Prostate gland (tissue), 2 donors: Measurements from ENCODE around the gene PRKG1. TPM values are rescaled to one million over a fixed set of nuclear protein-coding genes. Genes with fewer than 3 reads are reported as not detected.

Experiments
- DNase-seq: peaks from one replicate; pipeline ENCODE4 v3.0.0-alpha.2; 2019; ENCODE audit warnings: low spot score
- H3K27ac ChIP-seq, 2 donors: fragments of 200-600 bp; sonication (generic); 2 replicates each; pipeline ENCODE4 v1.5.1; 2017 to 2019
- H3K27me3 ChIP-seq: fragments of 200-600 bp; sonication (generic); replicated peaks from 2 replicates; pipeline ENCODE4 v1.5.1; 2019; ENCODE audit not compliant: insufficient read depth
- H3K36me3 ChIP-seq, 2 donors: fragments of 200-600 bp; sonication (generic); 1 replicate in 1 of 2; 2 replicates in 1 of 2; pipeline versions ENCODE4 v1.5.1 to v1.8.1; 2017 to 2019
- H3K4me1 ChIP-seq: fragments of 200-600 bp; sonication (generic); replicated peaks from 2 replicates; pipeline ENCODE4 v1.5.1; 2019
- H3K4me3 ChIP-seq, 2 donors: fragments of 200-600 bp; sonication (generic); 2 replicates each; pipeline ENCODE4 v1.5.1; 2017 to 2019
- H3K9me3 ChIP-seq: fragments of 200-600 bp; sonication (generic); 2 replicates; pipeline ENCODE4 v1.5.1; 2017
- POLR2A ChIP-seq: fragments of 450-650 bp; IDR thresholded peaks from one replicate; pipeline ENCODE4 v1.6.1; 2016; ENCODE audit warnings: antibody characterized with exemption, mild to moderate bottlenecking
- POLR2AphosphoS5 ChIP-seq: sonication (generic); formaldehyde crosslinking; IDR thresholded peaks from one replicate; pipeline ENCODE4 v1.6.1; 2017; ENCODE audit warnings: antibody characterized with exemption
- WGBS: methylation state at CpG from one replicate; pipeline ENCODE4 v1.1.5; 2018; 5-methylcytosine and 5-hydroxymethylcytosine counted together
- intact Hi-C: fragments of 100-400 bp; cut with DNase I; formaldehyde crosslinking; loops from one replicate; pipeline ENCODE4 v1.14.2; 2022
- total RNA-seq, 2 donors: library from RNA; depleted of rRNA; stranded (reverse); fragments of >200 nt; gene quantifications; one replicate each; pipeline ENCODE4 v1.1.0, GENCODE V29; 2016
- TF ChIP-seq, protein P1 (sequence below), 4 experiments: fragments of 200-600 bp in 2 of 4; fragments of 450-650 bp in 2 of 4; sonication (generic) in 2 of 4; IDR thresholded peaks; 1 replicate in 3 of 4; 2 replicates in 1 of 4; pipeline ENCODE4 v1.5.1; 2016 to 2019; ENCODE audit warnings: antibody characterized with exemption in 4 of 4, mild to moderate bottlenecking in 2 of 4, moderate library complexity in 2 of 4

The PRKG1 gene
- total RNA-seq, 2 donors from 2014 or later, result 2.7 to 9.0 TPM

DNA sequence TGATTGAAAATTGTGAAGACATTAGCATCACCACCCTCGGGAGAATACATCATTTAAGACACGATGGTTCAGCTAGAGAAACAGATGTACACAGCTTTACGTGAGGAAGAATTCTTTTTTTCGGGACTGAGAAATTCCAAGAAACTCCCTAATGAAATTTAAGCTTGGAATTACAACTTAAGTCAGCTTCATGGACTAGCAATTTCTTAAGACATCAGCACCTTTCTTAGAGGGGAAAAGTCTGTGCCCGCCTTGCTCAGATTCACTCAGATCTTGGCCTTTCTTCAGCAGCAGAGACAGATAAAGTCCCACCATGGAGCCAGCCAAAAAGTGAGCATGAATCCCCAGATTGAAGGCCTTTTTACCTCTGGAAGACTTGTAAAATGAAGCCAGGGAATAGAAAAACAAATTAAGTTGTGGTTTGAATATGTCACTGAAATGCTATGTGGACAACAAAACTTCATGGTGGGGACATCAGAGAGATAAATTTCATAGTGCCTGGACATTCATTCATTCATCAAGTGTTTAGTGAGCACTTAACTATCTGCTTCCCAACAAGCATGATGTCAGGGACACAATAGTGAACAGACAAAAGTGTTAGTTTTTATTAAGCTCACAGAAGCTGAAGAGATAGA is 32.1 kb downstream of the PRKG1 start:
- WGBS, result 85% methylated on average over 5 of the region's 5 CpGs
- H3K36me3 ChIP-seq, result no peaks in the 10 kb centered on the region
- no peak overlapping the region for H3K4me3 ChIP-seq
- H3K27ac ChIP-seq, result no peak overlapping the region
- TF ChIP-seq, protein P1, sequence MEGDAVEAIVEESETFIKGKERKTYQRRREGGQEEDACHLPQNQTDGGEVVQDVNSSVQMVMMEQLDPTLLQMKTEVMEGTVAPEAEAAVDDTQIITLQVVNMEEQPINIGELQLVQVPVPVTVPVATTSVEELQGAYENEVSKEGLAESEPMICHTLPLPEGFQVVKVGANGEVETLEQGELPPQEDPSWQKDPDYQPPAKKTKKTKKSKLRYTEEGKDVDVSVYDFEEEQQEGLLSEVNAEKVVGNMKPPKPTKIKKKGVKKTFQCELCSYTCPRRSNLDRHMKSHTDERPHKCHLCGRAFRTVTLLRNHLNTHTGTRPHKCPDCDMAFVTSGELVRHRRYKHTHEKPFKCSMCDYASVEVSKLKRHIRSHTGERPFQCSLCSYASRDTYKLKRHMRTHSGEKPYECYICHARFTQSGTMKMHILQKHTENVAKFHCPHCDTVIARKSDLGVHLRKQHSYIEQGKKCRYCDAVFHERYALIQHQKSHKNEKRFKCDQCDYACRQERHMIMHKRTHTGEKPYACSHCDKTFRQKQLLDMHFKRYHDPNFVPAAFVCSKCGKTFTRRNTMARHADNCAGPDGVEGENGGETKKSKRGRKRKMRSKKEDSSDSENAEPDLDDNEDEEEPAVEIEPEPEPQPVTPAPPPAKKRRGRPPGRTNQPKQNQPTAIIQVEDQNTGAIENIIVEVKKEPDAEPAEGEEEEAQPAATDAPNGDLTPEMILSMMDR (IDR thresholded peaks at IDR 0.05), result no peak
- TF ChIP-seq POLR2AphosphoS5 (no peak), POLR2A (no peak)
- no peak for DNase-seq
- no peaks in the 10 kb centered on the region for H3K4me1 ChIP-seq
- intact Hi-C loops, result no loop called here
- H3K9me3 ChIP-seq, result no peaks in the 10 kb centered on the region
- no peaks in the 10 kb centered on the region for H3K27me3 ChIP-seq

DNA sequence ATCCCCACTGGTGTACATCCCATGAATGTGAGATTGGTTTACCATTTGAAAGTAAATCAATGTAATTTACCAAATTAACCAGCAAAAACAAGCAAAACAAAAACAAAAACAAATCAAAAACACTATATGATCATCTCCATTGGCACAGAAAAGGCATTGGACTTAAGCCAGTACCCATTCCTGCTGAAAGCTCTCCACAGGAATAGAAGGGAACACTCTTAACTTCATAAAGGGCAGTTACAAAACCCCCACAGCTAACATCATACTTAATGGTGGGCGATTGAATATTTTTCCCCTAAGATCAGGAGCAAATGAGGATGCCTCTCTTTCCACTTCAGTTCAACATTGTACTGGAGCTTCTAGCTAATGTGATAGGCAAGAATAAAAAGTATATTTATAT is 34.1 kb downstream of the PRKG1 start:
- Histone ChIP-seq H3K27me3 (no peaks in the 10 kb centered on the region), H3K9me3 (no peaks in the 10 kb centered on the region), H3K27ac (no peak overlapping the region), H3K4me3 (no peak overlapping the region), H3K4me1 (no peaks in the 10 kb centered on the region), H3K36me3 (no peaks in the 10 kb centered on the region)
- intact Hi-C loops, result no loop called here
- TF ChIP-seq POLR2A, result no peak
- no peak for TF ChIP-seq POLR2AphosphoS5
- TF ChIP-seq, protein P1 (IDR thresholded peaks at IDR 0.05), result no peak
- no peak for DNase-seq
- 90% methylated on average over 1 of the region's 1 CpG for WGBS

DNA sequence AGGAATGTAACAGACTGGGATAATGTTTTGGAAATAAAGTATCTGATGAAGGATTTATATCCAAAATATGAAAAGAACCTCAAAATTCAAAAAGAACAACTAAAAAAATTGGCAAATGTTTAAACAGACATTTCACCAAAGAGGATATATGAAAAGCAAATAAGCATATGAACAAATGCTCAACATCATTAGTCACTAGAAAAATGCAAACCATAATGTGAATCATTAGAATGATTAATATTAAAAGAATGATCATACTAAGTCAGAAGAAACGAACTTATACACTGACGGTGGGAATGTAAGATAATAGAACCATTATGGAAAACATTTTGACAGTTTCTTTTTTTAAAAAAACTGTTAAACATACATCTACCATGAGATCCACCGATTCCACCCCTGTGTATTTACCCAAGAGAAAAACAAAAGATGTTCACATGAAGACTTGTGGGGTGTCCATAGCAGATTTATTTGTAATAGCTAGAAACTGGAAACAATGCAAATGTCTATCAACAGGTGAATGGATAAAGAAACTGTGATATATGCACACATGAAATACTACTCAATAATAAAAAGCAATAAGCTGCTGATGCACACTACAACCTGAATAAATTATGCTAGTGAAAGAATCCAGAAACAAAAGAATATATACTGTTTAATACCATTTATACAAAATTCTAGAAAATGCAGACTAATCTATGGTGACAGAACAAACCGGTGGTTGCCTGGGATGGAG is 35.7 kb downstream of the PRKG1 start:
- Histone ChIP-seq H3K4me1 (no peaks in the 10 kb centered on the region), H3K4me3 (no peak overlapping the region), H3K27ac (no peak overlapping the region), H3K9me3 (no peaks in the 10 kb centered on the region), H3K27me3 (no peaks in the 10 kb centered on the region), H3K36me3 (no peaks in the 10 kb centered on the region)
- intact Hi-C loops, result no loop called here
- WGBS, result 75% methylated on average over 4 of the region's 4 CpGs
- DNase-seq, result no peak
- TF ChIP-seq, protein P1 (IDR thresholded peaks at IDR 0.05), result no peak
- no peak for TF ChIP-seq POLR2AphosphoS5
- no peak for TF ChIP-seq POLR2A

DNA sequence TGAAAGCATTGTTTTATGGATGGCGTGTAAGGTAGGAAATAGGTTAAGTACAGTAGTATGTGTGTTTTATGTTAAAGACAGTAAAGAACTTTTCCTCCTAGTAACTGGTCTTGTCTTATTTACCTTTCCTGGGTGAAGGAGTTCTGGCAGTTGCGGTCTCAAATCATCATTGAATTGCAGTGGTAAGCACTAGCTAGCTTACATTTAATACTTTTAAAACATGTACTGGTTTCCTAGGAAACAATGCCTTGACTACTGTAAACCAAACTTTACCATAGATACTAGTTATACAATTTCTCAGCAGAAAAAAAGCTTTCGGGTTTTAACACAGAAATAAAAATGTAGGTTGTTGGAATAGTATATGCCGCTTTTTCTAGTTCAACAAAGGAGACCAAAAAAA is 37.7 kb downstream of the PRKG1 start:
- no peak for DNase-seq
- no peak for TF ChIP-seq POLR2A
- no peak for TF ChIP-seq POLR2AphosphoS5
- TF ChIP-seq, protein P1 (IDR thresholded peaks at IDR 0.05), result no peak
- 80% methylated on average over 4 of the region's 4 CpGs for WGBS
- H3K27ac ChIP-seq, result no peak overlapping the region
- intact Hi-C loops, result no loop called here
- no peaks in the 10 kb centered on the region for H3K27me3 ChIP-seq
- H3K4me3 ChIP-seq, result no peak overlapping the region
- H3K4me1 ChIP-seq, result no peaks in the 10 kb centered on the region
- H3K36me3 ChIP-seq, result no peaks in the 10 kb centered on the region
- no peaks in the 10 kb centered on the region for H3K9me3 ChIP-seq

DNA sequence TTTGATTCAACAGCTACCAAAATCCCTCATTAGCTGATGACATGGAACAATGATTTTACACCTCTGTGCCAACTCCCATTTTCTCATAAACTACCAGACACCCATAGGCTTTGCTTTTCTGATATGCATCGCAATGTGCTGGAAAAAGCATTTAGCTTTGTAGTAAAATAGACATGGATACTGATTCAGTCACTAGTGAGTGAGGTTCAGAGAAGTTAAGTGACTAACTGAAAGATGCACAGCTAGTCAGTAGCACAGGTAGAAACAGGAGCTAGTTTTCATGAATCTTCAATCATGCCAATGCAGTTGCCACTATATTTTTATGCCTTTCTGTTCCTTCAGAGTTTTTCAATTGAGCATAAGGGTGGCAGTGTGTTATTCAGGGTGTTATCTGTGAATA is 38.7 kb downstream of the PRKG1 start:
- H3K27me3 ChIP-seq, result no peaks in the 10 kb centered on the region
- TF ChIP-seq POLR2AphosphoS5 (no peak), POLR2A (no peak)
- TF ChIP-seq, protein P1 (IDR thresholded peaks at IDR 0.05), result no peak
- H3K27ac ChIP-seq, result no peak overlapping the region
- H3K4me3 ChIP-seq, result no peak overlapping the region
- intact Hi-C loops, result no loop called here
- 97% methylated on average over 1 of the region's 1 CpG for WGBS
- H3K4me1 ChIP-seq, result no peaks in the 10 kb centered on the region
- H3K9me3 ChIP-seq, result no peaks in the 10 kb centered on the region
- no peaks in the 10 kb centered on the region for H3K36me3 ChIP-seq
- no peak for DNase-seq
